Neural cell (in vitro differentiated cells): ENCODE measurements around the gene GUCD1. TPM values are rescaled to one million over a fixed set of nuclear protein-coding genes. Genes with fewer than 3 reads are reported as not detected.

ENCODE experiments used
- H2AFZ ChIP-seq: fragments of 200-600, 300-800 bp; sonication (generic), shearing (Covaris generic); 2 replicates; pipeline ENCODE4 v1.6.0; 2014; ENCODE audit warnings: low read depth, mild to moderate bottlenecking, antibody characterized with exemption, low read length, moderate library complexity
- H3F3A ChIP-seq: fragments of 200-600 bp; shearing (Covaris generic); 2 replicates; pipeline ENCODE4 v1.6.1; 2016; ENCODE audit warnings: mild to moderate bottlenecking, moderate library complexity, mixed read lengths, antibody characterized with exemption, low read length; ENCODE audit not compliant: insufficient read depth, poor library complexity, severe bottlenecking
- H3K27ac ChIP-seq: fragments of 200-600, 300-800 bp; sonication (generic), shearing (Covaris generic); 2 replicates; pipeline ENCODE4 v1.5.1; 2014; ENCODE audit warnings: mild to moderate bottlenecking, low read length, moderate library complexity
- H3K27me3 ChIP-seq: fragments of 300-800, 200-600 bp; sonication (generic), shearing (Covaris generic); 2 replicates; pipeline ENCODE4 v1.6.0; 2014; ENCODE audit warnings: mild to moderate bottlenecking, low read depth, low read length, moderate library complexity; ENCODE audit not compliant: insufficient read depth
- H3K36me3 ChIP-seq: fragments of 300-800, 200-600 bp; sonication (generic), shearing (Covaris generic); 2 replicates; pipeline ENCODE4 v1.5.1; 2014; ENCODE audit warnings: mild to moderate bottlenecking, antibody characterized with exemption, low read length, moderate library complexity; ENCODE audit not compliant: insufficient read depth
- H3K4me2 ChIP-seq: fragments of 300-800, 200-600 bp; sonication (generic), shearing (Covaris generic); 2 replicates; pipeline ENCODE4 v1.6.0; 2014; ENCODE audit warnings: mild to moderate bottlenecking, low read length
- H3K4me3 ChIP-seq: fragments of 300-800, 200-600 bp; sonication (generic), shearing (Covaris generic); 2 replicates; pipeline ENCODE4 v1.5.1; 2014; ENCODE audit warnings: mild to moderate bottlenecking, low read length, moderate library complexity
- H3K79me2 ChIP-seq: fragments of 200-600 bp; shearing (Covaris generic); replicated peaks from 2 replicates; pipeline ENCODE4 v1.6.0; 2014; ENCODE audit warnings: mild to moderate bottlenecking, low read length, moderate library complexity; ENCODE audit not compliant: insufficient read depth
- H3K9ac ChIP-seq: fragments of 300-800, 200-600 bp; sonication (generic), shearing (Covaris generic); 2 replicates; pipeline ENCODE4 v1.6.1; 2016; ENCODE audit warnings: mild to moderate bottlenecking, low read length, mixed read lengths
- H3K9me2 ChIP-seq: fragments of 200-600 bp; shearing (Covaris generic); 2 replicates; pipeline ENCODE4 v1.6.1; 2016; ENCODE audit warnings: mild to moderate bottlenecking, low read length, mixed read lengths; ENCODE audit not compliant: insufficient read depth
- H3K9me3 ChIP-seq: fragments of 200-600, 300-800 bp; sonication (generic), shearing (Covaris generic); 2 replicates; pipeline ENCODE4 v1.6.1; 2016; ENCODE audit warnings: mild to moderate bottlenecking, mixed run types, low read length, moderate library complexity, mixed read lengths
- H4K20me1 ChIP-seq: fragments of 200-600 bp; shearing (Covaris generic); 2 replicates; pipeline ENCODE4 v1.6.1; 2016; ENCODE audit warnings: mild to moderate bottlenecking, mixed run types; ENCODE audit not compliant: insufficient read depth
- CTCF ChIP-seq: fragments of 450-650 bp; IDR thresholded peaks from 2 replicates; pipeline ENCODE4 v1.5.1; 2014; ENCODE audit warnings: antibody characterized with exemption, mild to moderate bottlenecking, moderate library complexity; ENCODE audit not compliant: poor library complexity, severe bottlenecking
- EP300 ChIP-seq: fragments of 450-650 bp; conservative IDR thresholded peaks from 2 replicates; pipeline ENCODE4 v1.6.1; 2014; ENCODE audit warnings: antibody characterized with exemption, mild to moderate bottlenecking, moderate library complexity; ENCODE audit not compliant: poor library complexity, severe bottlenecking
- EZH2 ChIP-seq: fragments of 200-600, 300-800 bp; shearing (Covaris generic), sonication (generic); IDR thresholded peaks from 2 replicates; pipeline ENCODE4 v1.6.1; 2014; ENCODE audit warnings: antibody characterized with exemption, low read length, borderline replicate concordance, mild to moderate bottlenecking; ENCODE audit not compliant: insufficient read depth, poor library complexity, severe bottlenecking
- MXI1 ChIP-seq: fragments of 450-650 bp; conservative IDR thresholded peaks from 2 replicates; pipeline ENCODE4 v1.6.1; 2014; ENCODE audit warnings: antibody characterized with exemption, mild to moderate bottlenecking; ENCODE audit not compliant: poor library complexity, severe bottlenecking
- POLR2AphosphoS5 ChIP-seq: IDR thresholded peaks from 2 replicates; pipeline ENCODE4 v1.6.1; 2012
- RAD21 ChIP-seq: fragments of 450-650 bp; conservative IDR thresholded peaks from 2 replicates; pipeline ENCODE4 v1.6.1; 2014; ENCODE audit warnings: antibody characterized with exemption, mild to moderate bottlenecking, moderate library complexity
- SMC3 ChIP-seq: fragments of 450-650 bp; conservative IDR thresholded peaks from 2 replicates; pipeline ENCODE4 v1.6.1; 2014; ENCODE audit warnings: antibody characterized with exemption, mild to moderate bottlenecking, moderate library complexity; ENCODE audit not compliant: poor library complexity
- TAF1 ChIP-seq: IDR thresholded peaks from 2 replicates; pipeline ENCODE4 v1.6.1; 2012; ENCODE audit warnings: low read depth
- polyA plus RNA-seq: library from polyadenylated mRNA; depleted of rRNA; stranded (reverse); fragments of >200 nt; gene quantifications from 2 replicates; pipeline ENCODE4 v1.2.3, GENCODE V29; 2014
- TF ChIP-seq, protein P1 (sequence below): IDR thresholded peaks from 2 replicates; pipeline ENCODE4 v1.6.1; 2012; ENCODE audit warnings: borderline replicate concordance

The GUCD1 gene
- polyA plus RNA-seq, 1 donor from 2014 or later, result 32.6 TPM

DNA sequence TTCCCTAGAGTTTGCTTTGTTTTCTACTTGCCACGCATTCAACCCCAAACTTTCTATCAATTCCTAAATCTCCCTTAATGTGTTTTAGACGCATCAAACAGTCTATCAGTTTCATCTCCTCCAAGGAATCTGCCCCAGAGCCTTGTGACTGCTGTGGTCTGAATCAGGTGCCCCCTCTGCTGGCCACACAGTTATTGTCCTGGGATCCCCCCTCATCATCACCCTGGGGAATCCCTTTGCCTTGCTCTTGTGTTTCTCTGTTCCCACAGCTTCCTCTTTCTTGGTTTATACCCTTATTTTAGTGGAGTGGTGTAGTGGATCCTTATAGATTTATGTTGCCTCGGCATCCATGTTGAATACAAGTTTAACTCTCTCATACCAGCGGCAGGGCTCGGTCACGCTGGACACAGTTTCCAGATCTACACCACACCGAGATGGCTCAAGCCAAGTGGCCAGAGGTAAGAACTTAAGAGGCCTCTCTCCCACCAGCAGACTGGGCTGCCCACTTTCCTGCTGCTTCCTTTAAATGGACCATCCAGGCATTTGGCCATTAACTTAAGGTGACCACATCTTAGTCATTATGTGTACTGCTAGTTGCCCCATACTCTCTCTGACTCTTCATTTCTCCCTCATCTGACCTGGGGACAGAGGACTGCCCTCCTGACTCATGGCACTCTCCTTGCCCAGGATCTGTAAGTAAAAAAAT is 51.6 kb downstream of the GUCD1 start:
- TF ChIP-seq EZH2 (no peak), EP300 (no peak), TAF1 (no peak), RAD21 (no peak), CTCF (no peak), MXI1 (no peak), POLR2AphosphoS5 (no peak), SMC3 (no peak)
- TF ChIP-seq, protein P1, sequence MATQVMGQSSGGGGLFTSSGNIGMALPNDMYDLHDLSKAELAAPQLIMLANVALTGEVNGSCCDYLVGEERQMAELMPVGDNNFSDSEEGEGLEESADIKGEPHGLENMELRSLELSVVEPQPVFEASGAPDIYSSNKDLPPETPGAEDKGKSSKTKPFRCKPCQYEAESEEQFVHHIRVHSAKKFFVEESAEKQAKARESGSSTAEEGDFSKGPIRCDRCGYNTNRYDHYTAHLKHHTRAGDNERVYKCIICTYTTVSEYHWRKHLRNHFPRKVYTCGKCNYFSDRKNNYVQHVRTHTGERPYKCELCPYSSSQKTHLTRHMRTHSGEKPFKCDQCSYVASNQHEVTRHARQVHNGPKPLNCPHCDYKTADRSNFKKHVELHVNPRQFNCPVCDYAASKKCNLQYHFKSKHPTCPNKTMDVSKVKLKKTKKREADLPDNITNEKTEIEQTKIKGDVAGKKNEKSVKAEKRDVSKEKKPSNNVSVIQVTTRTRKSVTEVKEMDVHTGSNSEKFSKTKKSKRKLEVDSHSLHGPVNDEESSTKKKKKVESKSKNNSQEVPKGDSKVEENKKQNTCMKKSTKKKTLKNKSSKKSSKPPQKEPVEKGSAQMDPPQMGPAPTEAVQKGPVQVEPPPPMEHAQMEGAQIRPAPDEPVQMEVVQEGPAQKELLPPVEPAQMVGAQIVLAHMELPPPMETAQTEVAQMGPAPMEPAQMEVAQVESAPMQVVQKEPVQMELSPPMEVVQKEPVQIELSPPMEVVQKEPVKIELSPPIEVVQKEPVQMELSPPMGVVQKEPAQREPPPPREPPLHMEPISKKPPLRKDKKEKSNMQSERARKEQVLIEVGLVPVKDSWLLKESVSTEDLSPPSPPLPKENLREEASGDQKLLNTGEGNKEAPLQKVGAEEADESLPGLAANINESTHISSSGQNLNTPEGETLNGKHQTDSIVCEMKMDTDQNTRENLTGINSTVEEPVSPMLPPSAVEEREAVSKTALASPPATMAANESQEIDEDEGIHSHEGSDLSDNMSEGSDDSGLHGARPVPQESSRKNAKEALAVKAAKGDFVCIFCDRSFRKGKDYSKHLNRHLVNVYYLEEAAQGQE, result no peak
- no peak overlapping the region for H3K4me2 ChIP-seq
- no peaks in the 10 kb centered on the region for H3K79me2 ChIP-seq
- H3K4me3 ChIP-seq, result no peak overlapping the region
- H3K9me2 ChIP-seq, result no peaks in the 10 kb centered on the region
- no peak overlapping the region for H3K9ac ChIP-seq
- no peaks in the 10 kb centered on the region for H3F3A ChIP-seq
- no peaks in the 10 kb centered on the region for H3K36me3 ChIP-seq
- H2AFZ ChIP-seq, result no peak overlapping the region
- H3K27ac ChIP-seq, result no peak overlapping the region
- H4K20me1 ChIP-seq, result no peaks in the 10 kb centered on the region
- H3K9me3 ChIP-seq, result no peaks in the 10 kb centered on the region
- no peaks in the 10 kb centered on the region for H3K27me3 ChIP-seq

GRCh38 chr22:24502541-24502940 is 52.4 kb downstream of the GUCD1 start:
- H3K36me3 ChIP-seq, result no peaks in the 10 kb centered on the region
- no peak overlapping the region for H3K4me2 ChIP-seq
- H3K9ac ChIP-seq, result no peak overlapping the region
- H2AFZ ChIP-seq, result no peak overlapping the region
- H3K9me3 ChIP-seq, result no peaks in the 10 kb centered on the region
- no peaks in the 10 kb centered on the region for H3K27me3 ChIP-seq
- no peaks in the 10 kb centered on the region for H4K20me1 ChIP-seq
- H3K4me3 ChIP-seq, result no peak overlapping the region
- no peak for TF ChIP-seq RAD21
- TF ChIP-seq EZH2, result no peak
- no peak for TF ChIP-seq CTCF
- no peak for TF ChIP-seq EP300
- no peak for TF ChIP-seq POLR2AphosphoS5
- TF ChIP-seq MXI1, result no peak
- no peak for TF ChIP-seq TAF1
- TF ChIP-seq, protein P1, result no peak
- H3F3A ChIP-seq, result no peaks in the 10 kb centered on the region
- H3K27ac ChIP-seq, result no peak overlapping the region
- no peaks in the 10 kb centered on the region for H3K9me2 ChIP-seq
- no peaks in the 10 kb centered on the region for H3K79me2 ChIP-seq
